Tibial nerve (tissue), 4 donors: ENCODE measurements around the gene RAPGEF6. TPM values are rescaled to one million over a fixed set of nuclear protein-coding genes. Genes with fewer than 3 reads are reported as not detected.

Experiments used
- DNase-seq, 2 donors: peaks; one replicate each; pipeline ENCODE4 v3.0.0-alpha.2; 2019; ENCODE audit warnings: low spot score in 2 of 2
- H3K27ac ChIP-seq, 4 donors: fragments of 200-600 bp; sonication (generic) in 3 of 4; one replicate each; pipeline ENCODE4 v1.5.1; 2017 to 2019; ENCODE audit warnings: mild to moderate bottlenecking in 1 of 4
- H3K27me3 ChIP-seq, 2 donors: fragments of 200-600 bp; sonication (generic) in 1 of 2; one replicate each; pipeline versions ENCODE4 v1.5.1 to v1.6.0; 2017 to 2019
- H3K36me3 ChIP-seq, 3 donors: fragments of 200-600 bp; sonication (generic); one replicate each; pipeline ENCODE4 v1.5.1; 2018 to 2019
- H3K4me1 ChIP-seq, 4 donors: fragments of 200-600 bp; sonication (generic) in 3 of 4; one replicate each; pipeline ENCODE4 v1.5.1; 2017 to 2019
- H3K4me3 ChIP-seq, 4 donors: fragments of 200-600 bp; sonication (generic) in 3 of 4; one replicate each; pipeline ENCODE4 v1.5.1; 2017 to 2019; ENCODE audit warnings: mild to moderate bottlenecking in 1 of 4, moderate library complexity in 1 of 4
- H3K9me3 ChIP-seq, 4 donors: fragments of 200-600 bp; sonication (generic) in 3 of 4; one replicate each; pipeline ENCODE4 v1.5.1; 2017 to 2019
- EP300 ChIP-seq, 2 donors: sonication (generic); formaldehyde crosslinking; IDR thresholded peaks; one replicate each; pipeline ENCODE4 v1.6.1; 2017; ENCODE audit warnings: antibody characterized with exemption in 2 of 2, mild to moderate bottlenecking in 1 of 2
- POLR2A ChIP-seq, 2 donors: fragments of 450-650 bp; IDR thresholded peaks; one replicate each; pipeline ENCODE4 v1.6.1; 2017; ENCODE audit warnings: antibody characterized with exemption in 2 of 2, mild to moderate bottlenecking in 2 of 2, moderate library complexity in 2 of 2
- WGBS, 2 donors: methylation state at CpG; one replicate each; pipeline ENCODE4 v1.1.5; 2018; 5-methylcytosine and 5-hydroxymethylcytosine counted together
- total RNA-seq, 4 donors: library from RNA; depleted of rRNA; stranded (reverse); fragments of >200 nt; gene quantifications; one replicate each; pipeline ENCODE4 v1.1.0, GENCODE V29; 2016
- TF ChIP-seq, protein P1 (sequence below), 5 experiments: fragments of 200-600 bp in 3 of 5; fragments of 450-650 bp in 2 of 5; sonication (generic) in 3 of 5; IDR thresholded peaks; one replicate each; pipeline ENCODE4 v1.5.1; 2016 to 2019; ENCODE audit warnings: antibody characterized with exemption in 5 of 5, mild to moderate bottlenecking in 3 of 5, moderate library complexity in 2 of 5

RAPGEF6 gene
- total RNA-seq, 4 donors from 2014 or later = 25.1 to 36.4 (median 26.6) TPM

DNA sequence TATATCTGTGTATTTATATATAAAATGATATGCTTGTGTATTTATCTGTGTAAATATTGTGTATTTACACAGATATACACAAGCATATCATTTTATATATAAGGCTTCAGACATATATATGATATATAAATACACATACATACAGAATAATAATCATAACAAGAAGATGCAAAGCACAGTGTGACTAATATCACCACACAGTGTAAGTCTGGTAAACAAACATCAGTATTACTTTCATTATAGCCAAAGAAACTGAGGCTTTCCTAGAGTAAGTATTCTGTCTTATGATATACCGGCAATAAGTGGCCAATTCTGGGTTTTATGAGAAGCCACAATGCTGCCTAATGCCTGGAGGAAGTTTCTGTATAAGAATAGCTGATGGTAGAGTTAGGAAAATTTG, 29.9 kb upstream of the RAPGEF6 start:
- DNase-seq = no peak
- 95% methylated on average over 1 of the region's 1 CpG for WGBS, 2 donors
- H3K4me1 ChIP-seq = no peaks in the 10 kb centered on the region
- TF ChIP-seq POLR2A (IDR thresholded peaks at IDR 0.05) (no peak), EP300 (IDR thresholded peaks at IDR 0.05) (no peak)
- TF ChIP-seq, protein P1, sequence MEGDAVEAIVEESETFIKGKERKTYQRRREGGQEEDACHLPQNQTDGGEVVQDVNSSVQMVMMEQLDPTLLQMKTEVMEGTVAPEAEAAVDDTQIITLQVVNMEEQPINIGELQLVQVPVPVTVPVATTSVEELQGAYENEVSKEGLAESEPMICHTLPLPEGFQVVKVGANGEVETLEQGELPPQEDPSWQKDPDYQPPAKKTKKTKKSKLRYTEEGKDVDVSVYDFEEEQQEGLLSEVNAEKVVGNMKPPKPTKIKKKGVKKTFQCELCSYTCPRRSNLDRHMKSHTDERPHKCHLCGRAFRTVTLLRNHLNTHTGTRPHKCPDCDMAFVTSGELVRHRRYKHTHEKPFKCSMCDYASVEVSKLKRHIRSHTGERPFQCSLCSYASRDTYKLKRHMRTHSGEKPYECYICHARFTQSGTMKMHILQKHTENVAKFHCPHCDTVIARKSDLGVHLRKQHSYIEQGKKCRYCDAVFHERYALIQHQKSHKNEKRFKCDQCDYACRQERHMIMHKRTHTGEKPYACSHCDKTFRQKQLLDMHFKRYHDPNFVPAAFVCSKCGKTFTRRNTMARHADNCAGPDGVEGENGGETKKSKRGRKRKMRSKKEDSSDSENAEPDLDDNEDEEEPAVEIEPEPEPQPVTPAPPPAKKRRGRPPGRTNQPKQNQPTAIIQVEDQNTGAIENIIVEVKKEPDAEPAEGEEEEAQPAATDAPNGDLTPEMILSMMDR (IDR thresholded peaks at IDR 0.05) = no peak
- H3K27me3 ChIP-seq = no peaks in the 10 kb centered on the region
- peaks cover 0 to 14% (median 0%) of the 10 kb centered on the region in 4 donors for H3K9me3 ChIP-seq
- H3K4me3 ChIP-seq = no peak overlapping the region
- peaks cover 0 to 81% (median 14%) of the 10 kb centered on the region in 3 donors for H3K36me3 ChIP-seq
- H3K27ac ChIP-seq = no peak overlapping the region

- no peak overlapping the region for H3K27ac ChIP-seq
- DNase-seq = no peak
- TF ChIP-seq, protein P1 (IDR thresholded peaks at IDR 0.05) = no peak
- no peak for TF ChIP-seq POLR2A (IDR thresholded peaks at IDR 0.05)
- no peaks in the 10 kb centered on the region for H3K27me3 ChIP-seq
- H3K36me3 ChIP-seq = peaks cover 0 to 80% (median 20%) of the 10 kb centered on the region in 3 donors
- no peaks in the 10 kb centered on the region for H3K4me1 ChIP-seq
- 87 to 92% methylated on average over 1 of the region's 1 CpG for WGBS, 2 donors
- H3K9me3 ChIP-seq = peaks cover 0 to 19% (median 0%) of the 10 kb centered on the region in 4 donors
- no peak overlapping the region for H3K4me3 ChIP-seq
These were observed 26.9 kb upstream of the RAPGEF6 start for GRCh38 chr5:131661933-131662332.

- no peak for DNase-seq
- Histone ChIP-seq H3K36me3 (peaks cover 0 to 79% (median 20%) of the 10 kb centered on the region in 3 donors), H3K9me3 (peaks cover 0 to 19% (median 0%) of the 10 kb centered on the region in 4 donors), H3K4me3 (no peak overlapping the region), H3K4me1 (no peaks in the 10 kb centered on the region), H3K27me3 (no peaks in the 10 kb centered on the region), H3K27ac (no peak overlapping the region)
- 95 to 99% methylated on average over 9 of the region's 9 CpGs for WGBS, 2 donors
- no peak for TF ChIP-seq POLR2A (IDR thresholded peaks at IDR 0.05)
- TF ChIP-seq EP300 (IDR thresholded peaks at IDR 0.05) = no peak
- TF ChIP-seq, protein P1 (IDR thresholded peaks at IDR 0.05) = no peak
These were observed 24.8 kb upstream of the RAPGEF6 start for GRCh38 chr5:131659841-131660240.

GRCh38 chr5:131659290-131659689, 24.3 kb upstream of the RAPGEF6 start:
- Histone ChIP-seq H3K27ac (no peak overlapping the region), H3K27me3 (no peaks in the 10 kb centered on the region), H3K4me1 (no peaks in the 10 kb centered on the region), H3K9me3 (peaks cover 0 to 19% (median 0%) of the 10 kb centered on the region in 4 donors), H3K4me3 (no peak overlapping the region), H3K36me3 (peaks cover 0 to 83% (median 20%) of the 10 kb centered on the region in 3 donors)
- WGBS, 2 donors = 92 to 98% methylated on average over 12 to 13 of the region's 13 CpGs
- DNase-seq = no peak
- no peak for TF ChIP-seq POLR2A (IDR thresholded peaks at IDR 0.05)

DNA sequence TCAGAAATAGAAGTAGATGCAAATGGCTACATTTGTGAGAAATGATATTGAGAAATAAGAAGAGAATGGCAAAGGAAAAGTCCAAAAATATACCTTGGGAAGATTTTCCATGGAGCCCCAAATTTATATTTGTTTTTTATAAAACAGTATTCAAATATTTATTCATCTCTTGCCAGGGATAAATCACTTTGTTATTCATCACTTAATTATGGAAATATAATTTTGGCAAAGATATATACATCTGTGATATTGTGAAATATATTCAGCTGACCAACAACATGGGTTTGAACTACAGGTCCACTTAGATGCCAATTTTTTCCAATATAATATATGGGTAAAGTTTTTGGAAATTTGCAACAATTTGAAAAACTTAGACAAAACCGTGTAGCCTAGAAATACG, 19.7 kb upstream of the RAPGEF6 start:
- WGBS, 2 donors = 91 to 93% methylated on average over 2 of the region's 2 CpGs
- no peak overlapping the region for H3K4me3 ChIP-seq
- no peaks in the 10 kb centered on the region for H3K4me1 ChIP-seq
- H3K9me3 ChIP-seq = peaks cover 0 to 4% (median 0%) of the 10 kb centered on the region in 4 donors
- no peak overlapping the region for H3K27ac ChIP-seq
- H3K36me3 ChIP-seq = peaks cover 2 to 81% (median 15%) of the 10 kb centered on the region in 3 donors
- H3K27me3 ChIP-seq = no peaks in the 10 kb centered on the region
- no peak for DNase-seq
- TF ChIP-seq, protein P1 (IDR thresholded peaks at IDR 0.05) = no peak
- TF ChIP-seq EP300 (IDR thresholded peaks at IDR 0.05) (no peak), POLR2A (IDR thresholded peaks at IDR 0.05) (no peak)

GRCh38 chr5:131654309-131654708, 19.3 kb upstream of the RAPGEF6 start:
- Histone ChIP-seq H3K36me3 (peaks cover 2 to 81% (median 10%) of the 10 kb centered on the region in 3 donors), H3K4me3 (no peak overlapping the region), H3K27me3 (no peaks in the 10 kb centered on the region), H3K4me1 (no peaks in the 10 kb centered on the region), H3K9me3 (no peaks in the 10 kb centered on the region), H3K27ac (no peak overlapping the region)
- WGBS, 2 donors = 96 to 98% methylated on average over 2 of the region's 2 CpGs
- TF ChIP-seq EP300 (IDR thresholded peaks at IDR 0.05) (no peak), POLR2A (IDR thresholded peaks at IDR 0.05) (no peak)
- TF ChIP-seq, protein P1 (IDR thresholded peaks at IDR 0.05) = no peak
- DNase-seq = no peak
